Type B pancreatic cell (in vitro differentiated cells): ENCODE measurements around the gene CCDC194. TPM values are rescaled to one million over a fixed set of nuclear protein-coding genes. Genes with fewer than 3 reads are reported as not detected.

ENCODE experiments used
- DNase-seq: peaks from one replicate; pipeline ENCODE4 v3.0.0; 2021; ENCODE audit warnings: mixed read lengths; ENCODE audit not compliant: unreplicated experiment; ENCODE audit errors: extremely low spot score
- H3K27ac Mint-ChIP-seq: 2 replicates; pipeline ENCODE4 v1.8.0; 2021; ENCODE audit warnings: mild to moderate bottlenecking, mixed read lengths
- H3K27me3 Mint-ChIP-seq: 2 replicates; pipeline ENCODE4 v1.8.0; 2021; ENCODE audit warnings: mixed read lengths
- H3K36me3 Mint-ChIP-seq: 2 replicates; pipeline ENCODE4 v1.8.0; 2021; ENCODE audit warnings: mixed read lengths
- H3K4me1 Mint-ChIP-seq: one replicate; pipeline ENCODE4 v1.8.0; 2021; ENCODE audit warnings: mixed read lengths; ENCODE audit not compliant: unreplicated experiment
- H3K4me3 Mint-ChIP-seq: 2 replicates; pipeline ENCODE4 v1.8.0; 2021; ENCODE audit warnings: mild to moderate bottlenecking, mixed read lengths
- H3K9me3 Mint-ChIP-seq: 2 replicates; pipeline ENCODE4 v1.8.0; 2021; ENCODE audit warnings: mixed read lengths
- total RNA-seq: library from RNA; stranded (reverse); gene quantifications from 2 replicates; pipeline ENCODE4 v1.2.1, GENCODE V29; 2021; ENCODE audit warnings: low replicate concordance
- TF ChIP-seq, protein P1 (sequence below): fragments of 200-600 bp; sonication (generic); conservative IDR thresholded peaks from 2 replicates; pipeline ENCODE4 v1.5.0; 2021; ENCODE audit warnings: antibody characterized with exemption, mild to moderate bottlenecking

The CCDC194 gene
- total RNA-seq, 1 donor from 2014 or later: not detected

DNA sequence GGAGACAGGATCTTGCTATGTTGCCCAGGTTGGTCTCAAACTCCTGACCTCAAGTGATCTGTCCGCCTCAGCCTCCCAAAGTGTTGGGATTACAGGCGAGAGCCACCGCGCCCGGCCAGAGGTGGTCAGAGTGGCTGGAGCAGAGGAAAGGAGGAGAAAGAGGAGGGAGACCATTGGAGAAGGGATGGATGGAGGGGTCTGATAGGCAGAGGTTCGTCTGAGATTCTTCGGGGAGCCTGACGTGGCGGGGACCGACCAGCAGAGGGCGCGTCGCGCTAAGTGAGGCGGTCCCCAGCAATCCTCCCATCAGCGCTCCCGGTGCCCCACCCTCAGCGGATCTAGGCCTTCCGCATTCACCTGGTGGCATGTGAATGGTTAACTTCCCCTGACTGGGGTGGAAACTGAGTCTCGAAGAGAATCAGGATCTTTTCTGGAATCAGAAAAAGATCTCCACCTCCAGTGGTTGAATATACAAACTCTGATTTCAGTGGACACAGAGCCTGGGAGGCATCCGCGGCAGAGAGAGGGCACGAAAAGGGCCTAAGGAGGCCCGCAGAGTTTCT is 47.8 kb downstream of the CCDC194 start:
- Mint-ChIP-seq H3K27ac (peak overlapping the region; percentile 73), H3K36me3 (no peaks in the 10 kb centered on the region), H3K27me3 (peaks cover 11% of the 10 kb centered on the region), H3K9me3 (no peaks in the 10 kb centered on the region), H3K4me1 (peaks cover 6% of the 10 kb centered on the region), H3K4me3 (no peak overlapping the region)
- no peak for DNase-seq
- TF ChIP-seq, protein P1, sequence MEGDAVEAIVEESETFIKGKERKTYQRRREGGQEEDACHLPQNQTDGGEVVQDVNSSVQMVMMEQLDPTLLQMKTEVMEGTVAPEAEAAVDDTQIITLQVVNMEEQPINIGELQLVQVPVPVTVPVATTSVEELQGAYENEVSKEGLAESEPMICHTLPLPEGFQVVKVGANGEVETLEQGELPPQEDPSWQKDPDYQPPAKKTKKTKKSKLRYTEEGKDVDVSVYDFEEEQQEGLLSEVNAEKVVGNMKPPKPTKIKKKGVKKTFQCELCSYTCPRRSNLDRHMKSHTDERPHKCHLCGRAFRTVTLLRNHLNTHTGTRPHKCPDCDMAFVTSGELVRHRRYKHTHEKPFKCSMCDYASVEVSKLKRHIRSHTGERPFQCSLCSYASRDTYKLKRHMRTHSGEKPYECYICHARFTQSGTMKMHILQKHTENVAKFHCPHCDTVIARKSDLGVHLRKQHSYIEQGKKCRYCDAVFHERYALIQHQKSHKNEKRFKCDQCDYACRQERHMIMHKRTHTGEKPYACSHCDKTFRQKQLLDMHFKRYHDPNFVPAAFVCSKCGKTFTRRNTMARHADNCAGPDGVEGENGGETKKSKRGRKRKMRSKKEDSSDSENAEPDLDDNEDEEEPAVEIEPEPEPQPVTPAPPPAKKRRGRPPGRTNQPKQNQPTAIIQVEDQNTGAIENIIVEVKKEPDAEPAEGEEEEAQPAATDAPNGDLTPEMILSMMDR: peak; percentile 96

DNA sequence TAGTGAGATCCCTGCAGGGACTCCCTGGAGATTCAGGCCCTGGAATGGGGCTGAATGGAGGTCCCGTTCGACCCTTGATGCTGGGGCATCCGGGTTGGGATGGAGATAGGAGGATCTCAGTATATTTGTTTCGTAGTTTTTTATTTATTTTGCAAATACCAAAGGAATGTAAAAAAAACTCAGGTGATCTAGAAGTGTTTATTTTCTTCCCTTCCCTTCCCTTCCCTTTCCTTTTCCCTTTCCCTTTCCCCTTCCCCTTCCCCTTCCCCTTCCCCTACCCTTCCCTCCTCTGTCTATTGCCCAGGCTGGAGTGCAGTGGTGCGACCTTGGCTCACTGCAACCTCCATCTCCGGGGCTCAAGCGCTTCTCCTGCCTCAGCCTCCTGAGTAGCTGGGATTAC is 52.2 kb downstream of the CCDC194 start:
- TF ChIP-seq, protein P1: no peak
- Mint-ChIP-seq H3K36me3 (no peaks in the 10 kb centered on the region), H3K27ac (no peak overlapping the region), H3K4me1 (peaks cover 10% of the 10 kb centered on the region), H3K27me3 (no peaks in the 10 kb centered on the region), H3K4me3 (no peak overlapping the region), H3K9me3 (no peaks in the 10 kb centered on the region)
- DNase-seq: no peak

DNA sequence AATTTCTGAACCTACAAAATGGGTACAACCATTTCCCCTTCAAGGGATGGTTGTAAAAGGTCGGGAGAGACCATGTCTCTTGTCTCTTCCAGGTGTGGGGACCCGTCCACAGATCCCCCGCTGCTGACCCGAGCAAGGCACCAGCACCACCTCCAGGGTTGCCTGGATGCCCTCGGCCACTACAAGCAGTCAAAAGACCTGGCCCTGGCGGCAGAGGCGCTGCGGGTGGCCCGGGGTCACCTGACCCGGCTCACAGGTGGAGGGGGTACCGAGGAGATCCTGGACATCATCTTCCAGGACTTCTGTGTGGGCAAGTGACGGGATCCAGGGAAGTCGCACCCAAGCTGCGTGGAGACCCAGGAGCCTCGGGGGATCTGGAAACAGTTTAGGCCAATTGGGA is 52.6 kb downstream of the CCDC194 start:
- Mint-ChIP-seq H3K4me3 (no peak overlapping the region), H3K36me3 (no peaks in the 10 kb centered on the region), H3K9me3 (no peaks in the 10 kb centered on the region), H3K4me1 (peaks cover 10% of the 10 kb centered on the region), H3K27me3 (no peaks in the 10 kb centered on the region), H3K27ac (no peak overlapping the region)
- TF ChIP-seq, protein P1: no peak
- DNase-seq: no peak

DNA sequence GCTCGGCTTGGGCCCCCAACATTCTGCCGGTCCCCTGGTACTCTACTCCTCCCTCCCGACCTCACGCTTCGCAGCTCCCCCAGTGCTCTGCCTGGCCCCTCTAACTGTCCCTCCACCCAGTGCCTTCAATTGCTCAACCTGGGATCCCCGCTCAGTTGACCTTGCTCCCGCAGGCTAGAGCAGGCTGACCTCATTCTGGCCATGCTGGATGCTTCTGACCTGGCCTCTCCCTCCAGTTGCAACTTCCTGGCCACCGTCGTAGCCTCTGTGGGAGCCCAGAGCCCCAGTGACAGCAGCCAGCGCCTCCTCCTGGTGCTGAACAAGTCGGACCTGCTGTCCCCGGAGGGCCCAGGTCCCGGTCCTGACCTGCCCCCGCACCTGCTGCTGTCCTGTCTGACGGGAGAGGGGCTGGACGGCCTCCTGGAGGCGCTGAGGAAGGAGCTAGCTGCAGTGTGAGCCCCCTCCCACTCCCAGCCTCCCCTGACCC is 53.1 kb downstream of the CCDC194 start:
- Mint-ChIP-seq H3K9me3 (no peaks in the 10 kb centered on the region), H3K36me3 (no peaks in the 10 kb centered on the region), H3K27ac (no peak overlapping the region), H3K27me3 (no peaks in the 10 kb centered on the region), H3K4me3 (no peak overlapping the region), H3K4me1 (peaks cover 5% of the 10 kb centered on the region)
- DNase-seq: no peak
- TF ChIP-seq, protein P1: no peak

Other genes starting within 250 kb of the CCDC194 start
- gene USE1, start 178.8 kb downstream of the CCDC194 start, total RNA-seq: 18.7 and 22.3 TPM in 2 replicates
- 19.2 and 23.8 TPM in 2 replicates for gene OCEL1, start 168.0 kb downstream of the CCDC194 start, total RNA-seq
- 70.9 and 94.2 TPM in 2 replicates for gene NR2F6, start 148.3 kb downstream of the CCDC194 start, total RNA-seq
- gene USHBP1, start 129.5 kb downstream of the CCDC194 start, total RNA-seq: 0.29 TPM in 1 of 2 replicates, not detected in the other
- 84.6 and 93.3 TPM in 2 replicates for gene BABAM1, start 126.8 kb downstream of the CCDC194 start, total RNA-seq
- gene ANKLE1, start 112.3 kb downstream of the CCDC194 start, total RNA-seq: 1.3 and 5.9 TPM in 2 replicates
- 11.6 and 14.3 TPM in 2 replicates for gene ABHD8, start 90.8 kb downstream of the CCDC194 start, total RNA-seq
- 79.2 and 111 TPM in 2 replicates for gene MRPL34, start 88.3 kb downstream of the CCDC194 start, total RNA-seq
- gene DDA1, start 84.6 kb downstream of the CCDC194 start, total RNA-seq: 38.7 and 46.0 TPM in 2 replicates
- gene ANO8, start 59.3 kb downstream of the CCDC194 start, total RNA-seq: 38.4 and 51.3 TPM in 2 replicates
- 40.0 and 48.4 TPM in 2 replicates for gene GTPBP3, start 56.6 kb downstream of the CCDC194 start, total RNA-seq
- gene PLVAP, start 16.9 kb downstream of the CCDC194 start, total RNA-seq: 0.72 TPM in 1 of 2 replicates, not detected in the other
- 2.5 and 3.8 TPM in 2 replicates for gene BST2, start 11.4 kb upstream of the CCDC194 start, total RNA-seq
- 32.0 and 37.7 TPM in 2 replicates for gene MVB12A, start 25.9 kb upstream of the CCDC194 start, total RNA-seq
- 0.74 and 0.87 TPM in 2 replicates for gene TMEM221, start 54.5 kb upstream of the CCDC194 start, total RNA-seq
- gene NXNL1, start 66.7 kb upstream of the CCDC194 start, total RNA-seq: not detected in 2 replicates
- 12.1 and 15.5 TPM in 2 replicates for gene SLC27A1, start 76.3 kb upstream of the CCDC194 start, total RNA-seq
- gene PGLS, start 117.5 kb upstream of the CCDC194 start, total RNA-seq: 94.9 and 103 TPM in 2 replicates
- 69.7 and 73.7 TPM in 2 replicates for gene COLGALT1, start 161.5 kb upstream of the CCDC194 start, total RNA-seq